H1 (cell line): Measurements from ENCODE around the gene VAMP2. TPM values are rescaled to one million over a fixed set of nuclear protein-coding genes. Genes with fewer than 3 reads are reported as not detected.

Experiments used
- CTCF ChIA-PET: fragments of 300-600 bp; sonication (Branson Sonifier 250); formaldehyde crosslinking; loops from one replicate; lab custom pipeline; 2021; ENCODE audit not compliant: partially characterized antibody; lab: Charles Lee
- POLR2A ChIA-PET: fragments of 300-600 bp; sonication (Branson Sonifier 250); formaldehyde crosslinking; loops from one replicate; lab custom pipeline; 2021; ENCODE audit warnings: inconsistent platforms; ENCODE audit not compliant: partially characterized antibody; lab: Charles Lee
- DNase-seq, 2 experiments: peaks; one replicate each; pipeline versions ENCODE4 v3.0.0 to v3.0.0-alpha.2; 2010 to 2022; ENCODE audit warnings: low spot score in 2 of 2, low read depth in 1 of 2, mixed read lengths in 1 of 2
- FAIRE-seq: peaks from 2 replicates; lab custom pipeline; 2011; peaks lifted over from hg19 to GRCh38; lab: Jason Lieb, UNC
- H2AFZ ChIP-seq: 2 replicates; pipeline ENCODE4 v1.8.1; 2012; ENCODE audit warnings: low read length, inconsistent platforms
- H2AK5ac ChIP-seq: 2 replicates; pipeline ENCODE4 v1.6.1; 2013; ENCODE audit warnings: low read depth, low read length
- H2BK120ac ChIP-seq: replicated peaks from 2 replicates; pipeline ENCODE3; 2013; ENCODE audit warnings: low read depth, low read length, inconsistent platforms
- H2BK12ac ChIP-seq: 2 replicates; pipeline ENCODE4 v1.6.1; 2013; ENCODE audit warnings: low read depth, low read length
- H2BK15ac ChIP-seq: 2 replicates; pipeline ENCODE4 v1.6.1; 2013; ENCODE audit warnings: low read length
- H2BK20ac ChIP-seq: 2 replicates; pipeline ENCODE4 v1.6.1; 2013; ENCODE audit warnings: low read length
- H2BK5ac ChIP-seq: 2 replicates; pipeline ENCODE4 v1.6.1; 2013; ENCODE audit warnings: low read depth, low read length
- H3K14ac ChIP-seq: 2 replicates; pipeline ENCODE4 v1.6.1; 2013; ENCODE audit warnings: inconsistent platforms; ENCODE audit not compliant: insufficient read length
- H3K18ac ChIP-seq: 2 replicates; pipeline ENCODE4 v1.6.1; 2013; ENCODE audit warnings: low read length; ENCODE audit errors: extremely low read depth
- H3K23ac ChIP-seq: 2 replicates; pipeline ENCODE4 v1.6.1; 2013; ENCODE audit warnings: inconsistent platforms; ENCODE audit not compliant: insufficient read length
- H3K23me2 ChIP-seq: 2 replicates; pipeline ENCODE4 v1.6.1; 2013; ENCODE audit warnings: low read depth, low read length
- H3K27ac ChIP-seq: 2 replicates; pipeline ENCODE4 v1.6.1; 2011; ENCODE audit warnings: low read depth, low read length, inconsistent platforms
- H3K27me3 ChIP-seq, 4 experiments: replicated peaks in 1 of 4; 1 replicate in 1 of 4; 2 replicates in 3 of 4; pipeline versions ENCODE4 v1.6.1 to v1.8.1; 2011 to 2013; ENCODE audit warnings: low read length in 3 of 4, mild to moderate bottlenecking in 3 of 4, inconsistent platforms in 2 of 4, mixed read lengths in 2 of 4, moderate library complexity in 1 of 4; ENCODE audit not compliant: control insufficient read depth in 3 of 4, insufficient read depth in 3 of 4; ENCODE audit errors: extremely low read depth in 1 of 4
- H3K36me3 ChIP-seq, 4 experiments: 2 replicates each; pipeline versions ENCODE4 v1.6.1 to v1.8.1; 2011 to 2013; ENCODE audit warnings: mild to moderate bottlenecking in 4 of 4, low read length in 3 of 4, moderate library complexity in 2 of 4, control low read depth in 1 of 4, inconsistent platforms in 1 of 4; ENCODE audit not compliant: insufficient read depth in 4 of 4, control insufficient read depth in 2 of 4
- H3K4ac ChIP-seq: replicated peaks from 2 replicates; pipeline ENCODE3; 2013; ENCODE audit warnings: low read length, low read depth, mixed read lengths, inconsistent platforms; ENCODE audit not compliant: insufficient read length
- H3K4me1 ChIP-seq, 4 experiments: replicated peaks in 1 of 4; 1 replicate in 1 of 4; 2 replicates in 3 of 4; pipeline versions ENCODE4 v1.6.1 to v1.8.1; 2011 to 2013; ENCODE audit warnings: low read length in 3 of 4, inconsistent platforms in 2 of 4, mixed read lengths in 1 of 4; ENCODE audit not compliant: insufficient read depth in 4 of 4, control insufficient read depth in 3 of 4
- H3K4me2 ChIP-seq, 2 experiments: 2 replicates each; pipeline versions ENCODE4 v1.6.1 to v1.8.1; 2011 to 2013; ENCODE audit warnings: low read depth in 2 of 2, low read length in 2 of 2, control low read depth in 1 of 2, inconsistent platforms in 1 of 2, mild to moderate bottlenecking in 1 of 2; ENCODE audit not compliant: insufficient read depth in 1 of 2
- H3K4me3 ChIP-seq, 4 experiments: fragments of 200-600, 300-600 bp in 1 of 4; sonication (generic), shearing (Covaris generic), sonication (Bioruptor Twin) in 1 of 4; 2 replicates each; pipeline versions ENCODE4 v1.5.1 to v1.8.1; 2011 to 2016; ENCODE audit warnings: low read length in 4 of 4, low read depth in 3 of 4, control low read depth in 2 of 4, inconsistent platforms in 2 of 4, mild to moderate bottlenecking in 2 of 4, mixed read lengths in 1 of 4, moderate library complexity in 1 of 4; ENCODE audit not compliant: insufficient read depth in 2 of 4; ENCODE audit errors: extremely low read depth in 1 of 4
- H3K56ac ChIP-seq: replicated peaks from 2 replicates; pipeline ENCODE3; 2013; ENCODE audit warnings: low read depth, mild to moderate bottlenecking, mixed read lengths, low read length, inconsistent platforms; ENCODE audit not compliant: insufficient read length
- H3K79me1 ChIP-seq: 2 replicates; pipeline ENCODE4 v1.6.1; 2013; ENCODE audit warnings: low read depth, low read length, control low read depth
- H3K79me2 ChIP-seq, 2 experiments: 2 replicates each; pipeline versions ENCODE4 v1.6.1 to v1.8.1; 2012 to 2013; ENCODE audit warnings: low read length in 2 of 2, mild to moderate bottlenecking in 2 of 2, inconsistent platforms in 1 of 2; ENCODE audit not compliant: insufficient read depth in 2 of 2, control insufficient read depth in 1 of 2
- H3K9ac ChIP-seq, 4 experiments: replicated peaks in 1 of 4; 1 replicate in 1 of 4; 2 replicates in 3 of 4; pipeline versions ENCODE4 v1.6.1 to v1.8.1; 2011 to 2013; ENCODE audit warnings: low read depth in 3 of 4, low read length in 3 of 4, control low read depth in 2 of 4, mild to moderate bottlenecking in 2 of 4, moderate library complexity in 2 of 4, inconsistent platforms in 1 of 4; ENCODE audit errors: extremely low read depth in 1 of 4
- H3K9me3 ChIP-seq, 2 experiments: 2 replicates each; pipeline versions ENCODE4 v1.6.1 to v1.8.1; 2012 to 2013; ENCODE audit warnings: mild to moderate bottlenecking in 2 of 2, moderate library complexity in 2 of 2, control low read depth in 1 of 2, inconsistent platforms in 1 of 2, low read depth in 1 of 2, low read length in 1 of 2, mixed read lengths in 1 of 2; ENCODE audit not compliant: insufficient read depth in 2 of 2
- H4K20me1 ChIP-seq, 2 experiments: replicated peaks in 1 of 2; 2 replicates each; pipeline versions ENCODE3 to v1.8.1; 2011 to 2013; ENCODE audit warnings: inconsistent platforms in 2 of 2, low read length in 2 of 2, mild to moderate bottlenecking in 1 of 2; ENCODE audit not compliant: insufficient read depth in 2 of 2, control insufficient read depth in 1 of 2
- H4K5ac ChIP-seq: 2 replicates; pipeline ENCODE4 v1.6.1; 2013; ENCODE audit warnings: low read length, low read depth, mixed read lengths, inconsistent platforms; ENCODE audit not compliant: insufficient read length
- H4K8ac ChIP-seq: 2 replicates; pipeline ENCODE4 v1.8.0; 2013; ENCODE audit warnings: mild to moderate bottlenecking, moderate library complexity, low read length, inconsistent platforms; ENCODE audit not compliant: insufficient read depth; ENCODE audit errors: extremely low read depth
- H4K91ac ChIP-seq: replicated peaks from 2 replicates; pipeline ENCODE3; 2013; ENCODE audit warnings: low read length, mixed read lengths, inconsistent platforms; ENCODE audit not compliant: insufficient read length
- CREB1 ChIP-seq: IDR thresholded peaks from 2 replicates; pipeline ENCODE4 v1.6.1; 2012; ENCODE audit warnings: inconsistent platforms
- JUND ChIP-seq: IDR thresholded peaks from 2 replicates; pipeline ENCODE4 v1.6.1; 2011; ENCODE audit warnings: mild to moderate bottlenecking, improper control_type of control experiment, low read length
- NRF1 ChIP-seq: IDR thresholded peaks from 2 replicates; pipeline ENCODE4 v1.6.1; 2011; ENCODE audit warnings: mild to moderate bottlenecking, low read depth, low read length, improper control_type of control experiment
- POLR2AphosphoS5 ChIP-seq: IDR thresholded peaks from 2 replicates; pipeline ENCODE4 v1.6.1; 2011; ENCODE audit warnings: low read depth, low read length
- RFX5 ChIP-seq: IDR thresholded peaks from 2 replicates; pipeline ENCODE4 v1.6.1; 2011; ENCODE audit warnings: low read depth, low read length, improper control_type of control experiment, borderline replicate concordance
- SAP30 ChIP-seq: fragments of 300-600 bp; sonication (generic); IDR thresholded peaks from 2 replicates; pipeline ENCODE4 v1.7.1; 2012; ENCODE audit warnings: low read length, moderate library complexity, mild to moderate bottlenecking, inconsistent platforms; ENCODE audit not compliant: insufficient read depth, insufficient replicate concordance
- SIN3A ChIP-seq, 2 experiments: IDR thresholded peaks in 1 of 2; conservative IDR thresholded peaks in 1 of 2; 2 replicates each; pipeline ENCODE4 v1.6.1; 2011 to 2012; ENCODE audit warnings: low read length in 2 of 2, improper control_type of control experiment in 1 of 2, low read depth in 1 of 2, mild to moderate bottlenecking in 1 of 2
- SIRT6 ChIP-seq: IDR thresholded peaks from one replicate; pipeline ENCODE4 v1.7.1; 2012; ENCODE audit warnings: low read length, inconsistent platforms
- YY1 ChIP-seq: IDR thresholded peaks from 2 replicates; pipeline ENCODE4 v1.6.1; 2011; ENCODE audit warnings: low read depth, mild to moderate bottlenecking, low read length
- WGBS, 2 experiments: shearing (Covaris generic) in 1 of 2; methylation state at CpG; one replicate each; pipeline versions ENCODE4 v1.1.6 to v1.1.7; 2013 to 2015; ENCODE audit warnings: low lambda C conversion rate in 2 of 2, mixed read lengths in 2 of 2, inconsistent platforms in 1 of 2, low coverage in 1 of 2, missing lambda C conversion rate in 1 of 2; ENCODE audit not compliant: insufficient replicate concordance in 2 of 2, insufficient coverage in 1 of 2, insufficient read length in 1 of 2; ENCODE audit errors: extremely low coverage in 1 of 2, missing lambda C conversion rate in 1 of 2; 5-methylcytosine and 5-hydroxymethylcytosine counted together
- polyA plus RNA-seq, 7 experiments: library from polyadenylated mRNA; depleted of rRNA in 3 of 7; stranded (reverse) in 5 of 7; unstranded in 2 of 7; fragments of >200 nt in 5 of 7; fragments of 200-250 nt in 2 of 7; gene quantifications; 1 replicate in 5 of 7; 2 replicates in 1 of 7; 4 replicates in 1 of 7; pipeline versions ENCODE4 v1.2.1 to v1.2.3, GENCODE V29; 2011 to 2013; ENCODE audit warnings: missing spikeins in 2 of 7, mixed read lengths in 2 of 7
- total RNA-seq: library from RNA; stranded (reverse); fragmentation: NEBNext Ultra II Directional; extraction: Animal tissue kit (Norgen Biotek cat#: 25700); gene quantifications from 2 replicates; pipeline ENCODE4 v1.2.1, GENCODE V29; 2021
- TF ChIP-seq, protein P1 (sequence below), 3 experiments: IDR thresholded peaks; 1 replicate in 2 of 3; 2 replicates in 1 of 3; pipeline versions ENCODE4 v1.5.1 to v1.6.1; 2011; ENCODE audit warnings: low read length in 3 of 3, mild to moderate bottlenecking in 3 of 3, inconsistent platforms in 2 of 3, low read depth in 1 of 3, moderate library complexity in 1 of 3; ENCODE audit not compliant: insufficient read depth in 1 of 3; ENCODE audit errors: control extremely low read depth in 1 of 3

VAMP2 gene
- total and polyA plus RNA-seq, 2 of the 8 experiments (the other 6 are each of a cell fraction or from before 2014, with no cell fraction given), result 19.3 to 20.5 TPM

DNA sequence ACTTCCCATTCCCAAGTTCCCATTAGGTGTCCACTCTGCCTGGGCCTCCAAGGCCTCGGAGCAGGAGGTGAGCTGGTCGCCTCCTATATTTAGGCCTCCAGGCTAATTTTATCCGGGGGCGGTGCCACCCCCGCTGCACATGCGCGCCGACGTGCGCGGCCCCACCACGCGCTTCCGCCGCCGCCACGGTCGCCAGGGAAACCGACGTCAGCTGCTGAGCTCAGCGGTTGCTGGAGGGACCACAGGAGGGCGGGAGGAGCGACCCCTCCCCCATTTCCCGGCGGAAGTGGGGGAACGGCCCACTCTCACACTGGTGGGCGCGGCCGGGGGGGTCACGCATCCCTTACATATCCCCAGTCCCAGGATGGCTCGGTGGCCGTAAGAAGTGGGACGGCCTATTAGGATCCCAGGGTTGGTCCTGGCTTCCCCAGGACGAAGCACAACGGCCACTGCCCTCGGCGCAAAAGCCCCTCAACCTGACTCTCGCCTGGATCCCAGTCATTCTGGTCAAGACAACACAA, 11.6 kb downstream of the VAMP2 start:
- Histone ChIP-seq H2BK15ac (no peak overlapping the region), H3K18ac (peak overlapping the region; percentile 60; the same call in 1 of the 2 replicates), H3K79me2 (peaks cover 0 to 5% of the 10 kb centered on the region in 2 experiments; a peak in 1 of 4 replicates), H3K14ac (no peak overlapping the region), H3K4me1 (peaks cover 12 to 31% (median 19%) of the 10 kb centered on the region in 4 experiments), H3K27me3 (no peaks in the 10 kb centered on the region), H3K27ac (no peak overlapping the region), H2BK120ac (no peak overlapping the region), H2AK5ac (no peak overlapping the region), H3K9ac (peak overlapping the region in 3 of 4 experiments; percentile 43 to 92 (median 68); a peak in 6 of 7 replicates), H3K4me3 (peak overlapping the region; percentile 79 to 93 (median 84)), H3K9me3 (no peaks in the 10 kb centered on the region), H3K79me1 (peaks cover 7% of the 10 kb centered on the region; the same call in 1 of the 2 replicates), H4K20me1 (peaks cover 1 to 24% of the 10 kb centered on the region in 2 experiments), H4K5ac (no peak overlapping the region), H3K23me2 (peaks cover 17% of the 10 kb centered on the region), H4K8ac (no peak overlapping the region), H3K23ac (no peak overlapping the region), H4K91ac (no peak overlapping the region), H3K4me2 (peak overlapping the region; percentile 100), H3K56ac (no peak overlapping the region), H2AFZ (no peak overlapping the region), H2BK12ac (peak overlapping the region; percentile 9; the same call in 1 of the 2 replicates), H3K36me3 (peaks cover 13 to 33% (median 24%) of the 10 kb centered on the region in 4 experiments; a peak in 7 of 8 replicates), H2BK20ac (no peak overlapping the region), H3K4ac (no peak overlapping the region), H2BK5ac (no peak overlapping the region)
- ChIA-PET POLR2A (interaction anchor here (0.6 to 6.4 kb wide), 10 partner anchors 9 to 77 kb away, joined by 3 to 62 read pairs (median 4); partner anchors contain the start of genes ALOXE3 and BORCS6), CTCF (interaction anchor here (0.6 to 2.2 kb wide), 2 partner anchors 10 to 19 kb away, joined by 3 to 10 read pairs; no protein-coding TSS in a partner anchor)
- WGBS, 2 experiments, result 2% methylated on average over 37 of the region's 38 CpGs; no CpG with 5 or more reads in 1 of the 2 experiments
- FAIRE-seq (no peak), DNase-seq (peak in 1 of 2 experiments; percentile 81)
- no peak for TF ChIP-seq RFX5
- TF ChIP-seq POLR2AphosphoS5, result 0 out of 2 replicates have a peak, but pooled peaks have one; percentile 29
- peak; percentile 52; the same call in 1 of the 2 replicates for TF ChIP-seq NRF1
- peak; percentile 12; the same call in 1 of the 2 replicates for TF ChIP-seq JUND
- TF ChIP-seq CREB1, result peak; percentile 69; the same call in 1 of the 2 replicates
- TF ChIP-seq, protein P1, sequence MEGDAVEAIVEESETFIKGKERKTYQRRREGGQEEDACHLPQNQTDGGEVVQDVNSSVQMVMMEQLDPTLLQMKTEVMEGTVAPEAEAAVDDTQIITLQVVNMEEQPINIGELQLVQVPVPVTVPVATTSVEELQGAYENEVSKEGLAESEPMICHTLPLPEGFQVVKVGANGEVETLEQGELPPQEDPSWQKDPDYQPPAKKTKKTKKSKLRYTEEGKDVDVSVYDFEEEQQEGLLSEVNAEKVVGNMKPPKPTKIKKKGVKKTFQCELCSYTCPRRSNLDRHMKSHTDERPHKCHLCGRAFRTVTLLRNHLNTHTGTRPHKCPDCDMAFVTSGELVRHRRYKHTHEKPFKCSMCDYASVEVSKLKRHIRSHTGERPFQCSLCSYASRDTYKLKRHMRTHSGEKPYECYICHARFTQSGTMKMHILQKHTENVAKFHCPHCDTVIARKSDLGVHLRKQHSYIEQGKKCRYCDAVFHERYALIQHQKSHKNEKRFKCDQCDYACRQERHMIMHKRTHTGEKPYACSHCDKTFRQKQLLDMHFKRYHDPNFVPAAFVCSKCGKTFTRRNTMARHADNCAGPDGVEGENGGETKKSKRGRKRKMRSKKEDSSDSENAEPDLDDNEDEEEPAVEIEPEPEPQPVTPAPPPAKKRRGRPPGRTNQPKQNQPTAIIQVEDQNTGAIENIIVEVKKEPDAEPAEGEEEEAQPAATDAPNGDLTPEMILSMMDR (IDR thresholded peaks at IDR 0.05; ENCODE audit: control extremely low read depth in 1 of 3, insufficient read depth in 1 of 3, low read depth in 1 of 3, low read length in 3 of 3), result no peak
- TF ChIP-seq SIN3A (conservative IDR thresholded peaks at IDR 0.05 in 1 of 2, IDR thresholded peaks at IDR 0.05 in 1 of 2; ENCODE audit: low read depth in 1 of 2, low read length in 2 of 2), result peak; percentile 68 to 90; a peak in 3 of 4 replicates
- no peak for TF ChIP-seq SIRT6
- TF ChIP-seq YY1, result no peak
- TF ChIP-seq SAP30, result peak; percentile 33
